HepG2 (cell line): ENCODE results near the gene TGFA. TPM values are rescaled to one million over a fixed set of nuclear protein-coding genes. Genes with fewer than 3 reads are reported as not detected.

ENCODE experiments used
- AKNA ChIP-seq: sonication (generic); formaldehyde crosslinking; IDR thresholded peaks from 2 replicates; pipeline ENCODE4 v1.4.0; 2020; ENCODE audit warnings: missing genetic modification reagents, borderline replicate concordance
- GTF3A ChIP-seq: sonication (generic); formaldehyde crosslinking; conservative IDR thresholded peaks from 2 replicates; pipeline ENCODE4 v1.4.0; 2020; ENCODE audit warnings: mild to moderate bottlenecking, missing genetic modification reagents
- KMT2A ChIP-seq: sonication (generic); formaldehyde crosslinking; IDR thresholded peaks from 2 replicates; pipeline ENCODE4 v1.4.0; 2020; ENCODE audit warnings: missing genetic modification reagents
- ZBED4 ChIP-seq: sonication (generic); formaldehyde crosslinking; IDR thresholded peaks from 2 replicates; pipeline ENCODE4 v1.4.0; 2020; ENCODE audit warnings: missing genetic modification reagents, borderline replicate concordance
- ZFP90 ChIP-seq: sonication (generic); formaldehyde crosslinking; IDR thresholded peaks from 2 replicates; pipeline ENCODE4 v1.8.0; 2022; ENCODE audit warnings: missing genetic modification reagents, mild to moderate bottlenecking, inconsistent platforms, borderline replicate concordance
- ZHX2 ChIP-seq, 2 experiments: sonication (generic) in 1 of 2; formaldehyde crosslinking in 1 of 2; IDR thresholded peaks; 2 replicates each; pipeline versions ENCODE4 v1.6.1 to v1.9.0; 2014 to 2022; ENCODE audit warnings: antibody characterized with exemption in 1 of 2, borderline replicate concordance in 1 of 2, inconsistent platforms in 1 of 2, low read depth in 1 of 2, missing genetic modification reagents in 1 of 2
- ZNF598 ChIP-seq: sonication (generic); formaldehyde crosslinking; IDR thresholded peaks from 2 replicates; pipeline ENCODE4 v1.5.1; 2020; ENCODE audit warnings: mild to moderate bottlenecking, missing genetic modification reagents, borderline replicate concordance
- ZNF691 ChIP-seq: sonication (generic); formaldehyde crosslinking; IDR thresholded peaks from 2 replicates; pipeline ENCODE4 v1.4.0; 2020; ENCODE audit warnings: missing genetic modification reagents, low read depth, mild to moderate bottlenecking, borderline replicate concordance
- polyA plus RNA-seq, 8 experiments: library from polyadenylated mRNA; depleted of rRNA in 3 of 8; stranded (reverse) in 7 of 8; unstranded in 1 of 8; fragments of >200 nt; fragmentation: Illumina TruSeq in 4 of 8; extraction: Trizol in 4 of 8; gene quantifications; 2 replicates each; pipeline versions ENCODE4 v1.2.1 to v1.2.3, GENCODE V29; 2011 to 2016; ENCODE audit warnings: low read depth in 4 of 8, missing spikeins in 1 of 8, mixed read lengths in 1 of 8; ENCODE audit not compliant: insufficient read depth in 1 of 8
- total RNA-seq, 5 experiments: library from RNA; depleted of rRNA; stranded (reverse); fragments of >200 nt; fragmentation: Illumina TruSeq; extraction: Trizol; gene quantifications; 2 replicates each; pipeline ENCODE4 v1.2.3, GENCODE V29; 2016; ENCODE audit warnings: low read depth in 1 of 5
- TF ChIP-seq, protein P1 (sequence below): sonication (generic); formaldehyde crosslinking; IDR thresholded peaks from 2 replicates; pipeline ENCODE4 v1.5.1; 2020; ENCODE audit warnings: missing genetic modification reagents, mild to moderate bottlenecking, borderline replicate concordance

TGFA gene
- total and polyA plus RNA-seq, 2 of the 13 experiments (the other 11 are each of a cell fraction or from before 2014, with no cell fraction given): 7.8 to 15.3 TPM

GRCh38 chr2:70525032-70525431 is 28.6 kb downstream of the TGFA start (continued):
- TF ChIP-seq AKNA (no peak), ZBED4 (CRISPR knock-in tag) (peak; percentile 82; the same call in 1 of the 2 replicates), ZHX2 (IDR thresholded peaks at IDR 0.05; ENCODE audit: low read depth) (no peak), ZHX2 (CRISPR knock-in tag; IDR thresholded peaks at IDR 0.05; ENCODE audit: borderline replicate concordance) (no peak), KMT2A (CRISPR knock-in tag) (no peak), ZNF691 (CRISPR knock-in tag) (peak; percentile 49; the same call in 1 of the 2 replicates), GTF3A (CRISPR knock-in tag) (no peak), ZFP90 (CRISPR knock-in tag) (0 out of 2 replicates have a peak, but pooled peaks have one; percentile 49), ZNF598 (CRISPR knock-in tag) (0 out of 2 replicates have a peak, but pooled peaks have one; percentile 17)
- TF ChIP-seq, protein P1, sequence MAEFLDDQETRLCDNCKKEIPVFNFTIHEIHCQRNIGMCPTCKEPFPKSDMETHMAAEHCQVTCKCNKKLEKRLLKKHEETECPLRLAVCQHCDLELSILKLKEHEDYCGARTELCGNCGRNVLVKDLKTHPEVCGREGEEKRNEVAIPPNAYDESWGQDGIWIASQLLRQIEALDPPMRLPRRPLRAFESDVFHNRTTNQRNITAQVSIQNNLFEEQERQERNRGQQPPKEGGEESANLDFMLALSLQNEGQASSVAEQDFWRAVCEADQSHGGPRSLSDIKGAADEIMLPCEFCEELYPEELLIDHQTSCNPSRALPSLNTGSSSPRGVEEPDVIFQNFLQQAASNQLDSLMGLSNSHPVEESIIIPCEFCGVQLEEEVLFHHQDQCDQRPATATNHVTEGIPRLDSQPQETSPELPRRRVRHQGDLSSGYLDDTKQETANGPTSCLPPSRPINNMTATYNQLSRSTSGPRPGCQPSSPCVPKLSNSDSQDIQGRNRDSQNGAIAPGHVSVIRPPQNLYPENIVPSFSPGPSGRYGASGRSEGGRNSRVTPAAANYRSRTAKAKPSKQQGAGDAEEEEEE: no peak
